NCI-H2107 (cell line): ENCODE results near the gene LMF2.

ENCODE experiments used
- DNase-seq: peaks from one replicate; lab custom pipeline; 2025; lab: John Stamatoyannopoulos, UW

Gene LMF2

GRCh38 chr22:50503475-50504145 is 3.9 kb downstream of the LMF2 start:
- no peak for DNase-seq

- DNase-seq = no peak
These were observed 4.7 kb downstream of the LMF2 start for GRCh38 chr22:50502628-50503474.

GRCh38 chr22:50502096-50502495 is 5.4 kb downstream of the LMF2 start:
- no peak for DNase-seq

GRCh38 chr22:50500452-50500851 is 7.0 kb downstream of the LMF2 start:
- no peak for DNase-seq

- no peak for DNase-seq
These were observed 9.1 kb downstream of the LMF2 start for GRCh38 chr22:50498322-50498890.

GRCh38 chr22:50497093-50497492 is 10.4 kb downstream of the LMF2 start:
- DNase-seq = no peak

- no peak for DNase-seq
These were observed 16.8 kb downstream of the LMF2 start for GRCh38 chr22:50490531-50491308.

- DNase-seq = no peak
These were observed 17.9 kb downstream of the LMF2 start for GRCh38 chr22:50489363-50490243.

GRCh38 chr22:50488886-50489285 is 18.6 kb downstream of the LMF2 start:
- no peak for DNase-seq

GRCh38 chr22:50488006-50488677 is 19.4 kb downstream of the LMF2 start:
- no peak for DNase-seq

- DNase-seq = no peak
These were observed 20.1 kb downstream of the LMF2 start for GRCh38 chr22:50487290-50488005.

- no peak for DNase-seq
These were observed 20.8 kb downstream of the LMF2 start, which contains the start of gene MIOX for GRCh38 chr22:50486561-50487289. Gene MIOX, plus strand, starts transcription at chr22:50486859. Its CDS starts 39 bp downstream, at chr22:50486898.

- DNase-seq = no peak
These were observed 22.0 kb downstream of the LMF2 start for GRCh38 chr22:50485221-50486131.

GRCh38 chr22:50483977-50484853 is 23.3 kb downstream of the LMF2 start:
- DNase-seq = no peak

GRCh38 chr22:50483556-50483955 is 23.9 kb downstream of the LMF2 start:
- no peak for DNase-seq

- no peak for DNase-seq
These were observed 24.4 kb downstream of the LMF2 start for GRCh38 chr22:50483106-50483505.
